WERI-Rb-1 (cell line): ENCODE data around the gene ROBO1.

ENCODE experiments used
- DNase-seq: peaks from one replicate; pipeline ENCODE4 v3.0.0-alpha.2; 2020
- H3K27ac ChIP-seq: fragments of 250-450 bp; sonication (Bioruptor Pico); 2 replicates; pipeline ENCODE4 v1.5.1; 2020; ENCODE audit warnings: mild to moderate bottlenecking, moderate library complexity
- H3K27me3 ChIP-seq: fragments of 250-450 bp; sonication (Bioruptor Pico); 2 replicates; pipeline ENCODE4 v1.5.1; 2021; ENCODE audit warnings: mild to moderate bottlenecking, low read depth, moderate library complexity; ENCODE audit not compliant: insufficient read depth, severe bottlenecking
- H3K36me3 ChIP-seq: fragments of 250-450 bp; sonication (Bioruptor Pico); 2 replicates; pipeline ENCODE4 v1.5.1; 2020; ENCODE audit warnings: mild to moderate bottlenecking, moderate library complexity
- H3K4me3 ChIP-seq: 2 replicates; pipeline ENCODE4 v1.5.1; 2011; ENCODE audit warnings: low read depth, mild to moderate bottlenecking, control low read depth, low read length
- H3K9me3 ChIP-seq: fragments of 250-450 bp; sonication (Bioruptor Pico); 2 replicates; pipeline ENCODE4 v1.5.1; 2021; ENCODE audit warnings: mild to moderate bottlenecking, moderate library complexity; ENCODE audit not compliant: severe bottlenecking
- TF ChIP-seq, protein P1 (sequence below): IDR thresholded peaks from 2 replicates; pipeline ENCODE4 v1.5.1; 2011; ENCODE audit warnings: low read depth, mild to moderate bottlenecking, control low read depth, inconsistent platforms, low read length

ROBO1 gene

GRCh38 chr3:79268422-79268821 lies 499.4 kb downstream of the ROBO1 start:
- H3K9me3 ChIP-seq, result no peaks in the 10 kb centered on the region
- DNase-seq, result no peak
- H3K27ac ChIP-seq, result no peak overlapping the region
- H3K27me3 ChIP-seq, result no peaks in the 10 kb centered on the region
- TF ChIP-seq, protein P1, sequence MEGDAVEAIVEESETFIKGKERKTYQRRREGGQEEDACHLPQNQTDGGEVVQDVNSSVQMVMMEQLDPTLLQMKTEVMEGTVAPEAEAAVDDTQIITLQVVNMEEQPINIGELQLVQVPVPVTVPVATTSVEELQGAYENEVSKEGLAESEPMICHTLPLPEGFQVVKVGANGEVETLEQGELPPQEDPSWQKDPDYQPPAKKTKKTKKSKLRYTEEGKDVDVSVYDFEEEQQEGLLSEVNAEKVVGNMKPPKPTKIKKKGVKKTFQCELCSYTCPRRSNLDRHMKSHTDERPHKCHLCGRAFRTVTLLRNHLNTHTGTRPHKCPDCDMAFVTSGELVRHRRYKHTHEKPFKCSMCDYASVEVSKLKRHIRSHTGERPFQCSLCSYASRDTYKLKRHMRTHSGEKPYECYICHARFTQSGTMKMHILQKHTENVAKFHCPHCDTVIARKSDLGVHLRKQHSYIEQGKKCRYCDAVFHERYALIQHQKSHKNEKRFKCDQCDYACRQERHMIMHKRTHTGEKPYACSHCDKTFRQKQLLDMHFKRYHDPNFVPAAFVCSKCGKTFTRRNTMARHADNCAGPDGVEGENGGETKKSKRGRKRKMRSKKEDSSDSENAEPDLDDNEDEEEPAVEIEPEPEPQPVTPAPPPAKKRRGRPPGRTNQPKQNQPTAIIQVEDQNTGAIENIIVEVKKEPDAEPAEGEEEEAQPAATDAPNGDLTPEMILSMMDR, result no peak
- H3K4me3 ChIP-seq, result no peak overlapping the region
- no peaks in the 10 kb centered on the region for H3K36me3 ChIP-seq

GRCh38 chr3:79264892-79265291 lies 502.9 kb downstream of the ROBO1 start:
- H3K4me3 ChIP-seq, result no peak overlapping the region
- TF ChIP-seq, protein P1, result no peak
- H3K27me3 ChIP-seq, result no peaks in the 10 kb centered on the region
- no peak for DNase-seq
- H3K36me3 ChIP-seq, result no peaks in the 10 kb centered on the region
- no peaks in the 10 kb centered on the region for H3K9me3 ChIP-seq
- no peak overlapping the region for H3K27ac ChIP-seq

DNA sequence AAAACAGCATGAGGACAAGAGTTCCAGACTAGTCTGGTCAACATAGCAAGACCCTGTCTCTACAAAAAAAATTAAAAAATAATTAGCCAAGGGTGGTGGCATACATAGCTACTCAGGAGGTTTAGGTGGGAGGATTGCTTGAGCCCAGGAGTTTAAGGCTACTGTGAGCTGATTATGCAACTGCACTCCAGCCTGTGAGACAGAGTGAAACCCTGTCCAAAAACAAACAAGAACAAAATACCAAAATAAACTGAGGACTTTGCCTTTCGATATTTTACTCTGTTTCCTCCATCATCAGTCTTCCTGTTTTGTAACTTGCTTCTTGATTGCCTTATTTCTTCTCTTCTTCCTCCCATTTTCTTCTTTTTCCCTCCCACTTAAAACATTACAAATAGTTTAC lies 504.4 kb downstream of the ROBO1 start:
- TF ChIP-seq, protein P1, result no peak
- H3K4me3 ChIP-seq, result no peak overlapping the region
- no peaks in the 10 kb centered on the region for H3K27me3 ChIP-seq
- DNase-seq, result no peak
- H3K36me3 ChIP-seq, result no peaks in the 10 kb centered on the region
- no peaks in the 10 kb centered on the region for H3K9me3 ChIP-seq
- no peak overlapping the region for H3K27ac ChIP-seq

GRCh38 chr3:79258479-79258878 lies 509.3 kb downstream of the ROBO1 start:
- Histone ChIP-seq H3K36me3 (no peaks in the 10 kb centered on the region), H3K27ac (no peak overlapping the region), H3K9me3 (no peaks in the 10 kb centered on the region), H3K4me3 (no peak overlapping the region), H3K27me3 (no peaks in the 10 kb centered on the region)
- DNase-seq, result no peak
- TF ChIP-seq, protein P1, result no peak

GRCh38 chr3:79257791-79258190 lies 510.0 kb downstream of the ROBO1 start:
- no peak for DNase-seq
- Histone ChIP-seq H3K36me3 (no peaks in the 10 kb centered on the region), H3K27ac (no peak overlapping the region), H3K9me3 (no peaks in the 10 kb centered on the region), H3K4me3 (no peak overlapping the region), H3K27me3 (no peaks in the 10 kb centered on the region)
- TF ChIP-seq, protein P1, result no peak

DNA sequence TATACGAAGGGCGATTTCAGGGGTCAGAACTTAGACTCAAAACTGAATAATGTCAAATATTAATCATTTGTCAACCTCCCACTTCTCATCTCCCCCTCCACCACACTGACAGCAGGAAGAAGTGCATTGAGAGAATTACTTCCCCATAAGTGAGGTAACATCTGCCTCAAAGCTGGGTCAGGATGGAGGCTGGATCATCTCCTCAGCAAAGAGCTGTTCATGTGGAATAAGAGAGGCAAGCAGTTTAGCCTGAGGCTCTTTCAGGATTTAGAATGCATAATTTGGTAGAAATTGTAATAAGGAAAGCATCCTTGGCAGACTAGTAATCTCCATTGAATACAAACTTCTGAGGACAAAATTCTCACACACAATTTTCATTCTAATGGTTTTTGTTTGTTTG lies 512.1 kb downstream of the ROBO1 start:
- no peak overlapping the region for H3K27ac ChIP-seq
- H3K4me3 ChIP-seq, result no peak overlapping the region

More for the DNA sequence above, 512.1 kb downstream of the ROBO1 start:
- Histone ChIP-seq H3K36me3 (no peaks in the 10 kb centered on the region), H3K27me3 (no peaks in the 10 kb centered on the region), H3K9me3 (no peaks in the 10 kb centered on the region)
- TF ChIP-seq, protein P1, result no peak
- no peak for DNase-seq
